HG03354 (cell line): ENCODE measurements around the gene GAMT.

Experiments used
- ATAC-seq: cut with Tn5 transposase; IDR thresholded peaks from one replicate; pipeline ENCODE4 v1.9.1; 2021; ENCODE audit warnings: mild to moderate bottlenecking; ENCODE audit not compliant: unreplicated experiment, poor library complexity, severe bottlenecking

GAMT gene

GRCh38 chr19:1354970-1355567 is 46.3 kb downstream of the GAMT start:
- ATAC-seq, result peak; percentile 36

GRCh38 chr19:1353144-1353543 is 48.2 kb downstream of the GAMT start:
- ATAC-seq, result no peak

- no peak for ATAC-seq
These were observed 49.9 kb downstream of the GAMT start for GRCh38 chr19:1351381-1351851.

- no peak for ATAC-seq
These were observed 50.5 kb downstream of the GAMT start for GRCh38 chr19:1350867-1351266.

- no peak for ATAC-seq
These were observed 52.1 kb downstream of the GAMT start for GRCh38 chr19:1349211-1349610.
